ENCODE measurements around the gene CFAP92.

- TF ChIP-seq EZH2 (IDR thresholded peaks at IDR 0.05; ENCODE audit: insufficient read depth, low read length) (no peak), CTCF (IDR thresholded peaks at IDR 0.05; ENCODE audit: insufficient read depth, low read depth, low read length) (no peak)
Measured at GRCh38 chr3:128942161-128942952, 51.5 kb downstream of the CFAP92 start.
